ENCODE measurements around the gene AKAP17A. TPM values are rescaled to one million over a fixed set of nuclear protein-coding genes. Genes with fewer than 3 reads are reported as not detected.
"Not testable (repeated sequence)": the region's sequence is repeated elsewhere in the genome, so short reads cannot be mapped to it uniquely, and the experiment has no call there.

The AKAP17A gene
- total and polyA plus RNA-seq, 2 of the 8 experiments (the other 6 are each of a cell fraction or from before 2014, with no cell fraction given) = 14.0 to 41.2 TPM

GRCh38 chrX:1574181-1574580, 17.2 kb upstream of the AKAP17A start:
- not testable (repeated sequence) for DNase-seq (ENCODE audit: low read depth in 1 of 2, low spot score in 2 of 2)

More at GRCh38 chrX:1574181-1574580, 17.2 kb upstream of the AKAP17A start:
- H2BK120ac ChIP-seq (replicated peaks; ENCODE audit: low read depth, low read length); H3K14ac ChIP-seq (ENCODE audit: insufficient read length); H4K8ac ChIP-seq (ENCODE audit: extremely low read depth, insufficient read depth, low read length); H3K9ac ChIP-seq (replicated peaks in 1 of 4; ENCODE audit: extremely low read depth in 1 of 4, low read depth in 3 of 4, low read length in 3 of 4); H4K5ac ChIP-seq (ENCODE audit: insufficient read length, low read depth, low read length); H3K18ac ChIP-seq (ENCODE audit: extremely low read depth, low read length); H2BK20ac ChIP-seq (ENCODE audit: low read length); H4K91ac ChIP-seq (replicated peaks; ENCODE audit: insufficient read length, low read length); H3K36me3 ChIP-seq (ENCODE audit: control insufficient read depth in 2 of 4, insufficient read depth in 4 of 4, low read length in 3 of 4); H2BK12ac ChIP-seq (ENCODE audit: low read depth, low read length); H3K4ac ChIP-seq (replicated peaks; ENCODE audit: insufficient read length, low read depth, low read length); H3K79me1 ChIP-seq (ENCODE audit: low read depth, low read length); H3K27me3 ChIP-seq (replicated peaks in 1 of 4; ENCODE audit: control insufficient read depth in 3 of 4, extremely low read depth in 1 of 4, insufficient read depth in 3 of 4, low read length in 3 of 4); H3K4me1 ChIP-seq (replicated peaks in 1 of 4; ENCODE audit: control insufficient read depth in 3 of 4, insufficient read depth in 4 of 4, low read length in 3 of 4); CTCF ChIA-PET (ENCODE audit: partially characterized antibody); H2BK15ac ChIP-seq (ENCODE audit: low read length); H2AK5ac ChIP-seq (ENCODE audit: low read depth, low read length); H3K4me2 ChIP-seq (ENCODE audit: insufficient read depth in 1 of 2, low read depth in 2 of 2, low read length in 2 of 2); H3K23ac ChIP-seq (ENCODE audit: insufficient read length); H3K56ac ChIP-seq (replicated peaks; ENCODE audit: insufficient read length, low read depth, low read length); H4K20me1 ChIP-seq (replicated peaks in 1 of 2; ENCODE audit: control insufficient read depth in 1 of 2, insufficient read depth in 2 of 2, low read length in 2 of 2); H3K79me2 ChIP-seq (ENCODE audit: control insufficient read depth in 1 of 2, insufficient read depth in 2 of 2, low read length in 2 of 2); POLR2A ChIA-PET (ENCODE audit: partially characterized antibody); H3K9me3 ChIP-seq (ENCODE audit: insufficient read depth in 2 of 2, low read depth in 1 of 2, low read length in 1 of 2); H2AFZ ChIP-seq (ENCODE audit: low read length); FAIRE-seq; H3K4me3 ChIP-seq (ENCODE audit: extremely low read depth in 1 of 4, insufficient read depth in 2 of 4, low read depth in 3 of 4, low read length in 4 of 4); H3K27ac ChIP-seq (ENCODE audit: low read depth, low read length); H2BK5ac ChIP-seq (ENCODE audit: low read depth, low read length): not testable (repeated sequence)
- peaks cover 22% of the 10 kb centered on the region; the same call in 1 of the 2 replicates for H3K23me2 ChIP-seq (ENCODE audit: low read depth, low read length)
- WGBS, 2 experiments (ENCODE audit: extremely low coverage in 1 of 2, insufficient coverage in 1 of 2, insufficient read length in 1 of 2, insufficient replicate concordance in 2 of 2, low coverage in 1 of 2, low lambda C conversion rate in 2 of 2, missing lambda C conversion rate in 1 of 2) = 92% methylated on average over 19 of the region's 19 CpGs; no CpG with 5 or more reads in 1 of the 2 experiments

All from H1 (cell line).